Duodenal mucosa (tissue), 2 donors: ENCODE measurements around the gene AGTPBP1.

ENCODE experiments used
- H3K27ac ChIP-seq: one replicate; pipeline ENCODE4 v1.7.0; 2013; ENCODE audit warnings: low read depth, low read length
- H3K27me3 ChIP-seq, 2 donors: one replicate each; pipeline ENCODE4 v1.7.0; 2013; ENCODE audit warnings: low read length in 2 of 2, control low read depth in 1 of 2; ENCODE audit not compliant: insufficient read depth in 2 of 2, control insufficient read depth in 1 of 2
- H3K36me3 ChIP-seq, 2 donors: one replicate each; pipeline ENCODE4 v1.7.0; 2013; ENCODE audit warnings: low read length in 2 of 2, control low read depth in 1 of 2; ENCODE audit not compliant: insufficient read depth in 2 of 2, control insufficient read depth in 1 of 2
- H3K4me1 ChIP-seq, 2 donors: one replicate each; pipeline ENCODE4 v1.7.0; 2013; ENCODE audit warnings: low read length in 2 of 2, control low read depth in 1 of 2; ENCODE audit not compliant: insufficient read depth in 2 of 2, control insufficient read depth in 1 of 2
- H3K4me3 ChIP-seq, 2 donors: one replicate each; pipeline ENCODE4 v1.7.0; 2013; ENCODE audit warnings: low read length in 2 of 2, low read depth in 1 of 2
- H3K9ac ChIP-seq, 2 donors: one replicate each; pipeline ENCODE4 v1.7.0; 2013; ENCODE audit warnings: low read length in 2 of 2, low read depth in 1 of 2
- H3K9me3 ChIP-seq, 2 donors: one replicate each; pipeline ENCODE4 v1.7.0; 2013; ENCODE audit warnings: low read length in 2 of 2, control low read depth in 1 of 2; ENCODE audit not compliant: control insufficient read depth in 1 of 2

The AGTPBP1 gene

DNA sequence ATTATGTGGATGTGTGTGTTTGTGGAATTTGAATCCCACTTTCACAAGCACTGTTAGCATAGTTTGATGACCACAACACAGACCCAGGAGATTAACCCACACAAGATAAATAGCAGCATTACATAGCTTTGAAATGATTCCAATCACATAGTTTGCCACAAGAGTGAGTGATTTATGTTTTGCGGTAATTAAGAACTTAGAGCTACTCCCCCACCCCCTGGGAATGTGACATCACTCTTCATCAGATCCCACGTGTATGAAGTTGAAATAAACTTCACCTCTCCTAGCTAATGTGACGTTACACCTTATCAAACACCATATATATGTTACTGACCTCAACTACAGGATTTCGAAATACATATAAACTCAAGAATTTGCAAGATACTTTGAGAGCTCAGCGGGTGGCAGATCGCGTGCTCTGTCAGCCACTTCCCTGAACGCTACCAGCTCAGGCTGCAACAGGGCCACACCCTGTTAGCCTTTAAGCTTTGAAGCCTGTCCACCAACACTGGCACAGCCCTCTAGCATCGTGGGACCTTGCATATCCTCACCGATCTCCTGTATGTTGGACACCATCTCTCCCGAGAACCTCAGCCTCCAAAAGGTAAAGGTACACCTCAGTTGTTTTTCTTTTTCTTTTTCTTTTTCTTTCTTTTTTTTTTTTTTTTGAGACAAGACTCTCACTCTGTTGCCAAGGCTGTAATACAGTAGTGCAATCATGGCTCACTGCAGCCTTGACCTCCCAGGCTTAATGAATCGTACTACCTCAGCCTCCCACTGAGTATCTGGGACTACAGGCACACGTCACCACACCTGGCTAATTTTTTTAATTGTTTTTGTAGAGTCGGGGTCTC is 1.7 kb upstream of the AGTPBP1 start:
- Histone ChIP-seq H3K27me3 (peaks cover 0 to 7% of the 10 kb centered on the region in 2 donors), H3K4me1 (peaks cover 11 to 15% of the 10 kb centered on the region in 2 donors), H3K27ac (no peak overlapping the region), H3K9me3 (no peaks in the 10 kb centered on the region), H3K4me3 (peak overlapping the region; percentile 1 to 29), H3K9ac (no peak overlapping the region), H3K36me3 (no peaks in the 10 kb centered on the region)

- H3K27me3 ChIP-seq, result peaks cover 0 to 7% of the 10 kb centered on the region in 2 donors
- peak overlapping the region; percentile 68 to 93 for H3K9ac ChIP-seq
- H3K27ac ChIP-seq, result no peak overlapping the region
- no peaks in the 10 kb centered on the region for H3K36me3 ChIP-seq
- peak overlapping the region; percentile 82 to 97 for H3K4me3 ChIP-seq
- peaks cover 11 to 15% of the 10 kb centered on the region in 2 donors for H3K4me1 ChIP-seq
- no peaks in the 10 kb centered on the region for H3K9me3 ChIP-seq
These were observed 813 bp upstream of the AGTPBP1 start for GRCh38 chr9:85742597-85742936.

GRCh38 chr9:85741095-85741874 is 469 bp downstream of the AGTPBP1 start:
- Histone ChIP-seq H3K4me3 (peak overlapping the region; percentile 78 to 94), H3K27me3 (peaks cover 0 to 7% of the 10 kb centered on the region in 2 donors), H3K9ac (peak overlapping the region; percentile 83 to 88), H3K36me3 (no peaks in the 10 kb centered on the region), H3K27ac (peak overlapping the region; percentile 78), H3K4me1 (peaks cover 11 to 15% of the 10 kb centered on the region in 2 donors), H3K9me3 (no peaks in the 10 kb centered on the region)

DNA sequence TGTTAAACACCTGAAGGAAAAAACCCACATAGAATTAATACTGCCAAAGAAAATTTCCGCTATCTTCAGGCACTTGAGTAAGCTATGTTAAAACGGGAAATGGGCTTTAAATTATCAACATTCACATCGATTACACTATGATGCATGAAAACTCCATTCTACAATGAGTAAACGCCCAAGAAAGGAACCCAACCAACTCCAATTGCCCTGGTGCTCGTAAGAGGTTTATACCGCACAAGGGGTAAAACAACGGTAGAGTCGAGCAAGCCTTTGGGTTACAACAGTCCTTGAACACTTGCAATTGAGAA is 1.0 kb downstream of the AGTPBP1 start:
- H3K27me3 ChIP-seq, result peaks cover 0 to 7% of the 10 kb centered on the region in 2 donors
- no peaks in the 10 kb centered on the region for H3K9me3 ChIP-seq
- H3K4me1 ChIP-seq, result peaks cover 11 to 15% of the 10 kb centered on the region in 2 donors
- H3K9ac ChIP-seq, result peak overlapping the region; percentile 83 to 88
- peak overlapping the region; percentile 78 for H3K27ac ChIP-seq
- peak overlapping the region; percentile 78 to 94 for H3K4me3 ChIP-seq
- H3K36me3 ChIP-seq, result no peaks in the 10 kb centered on the region

DNA sequence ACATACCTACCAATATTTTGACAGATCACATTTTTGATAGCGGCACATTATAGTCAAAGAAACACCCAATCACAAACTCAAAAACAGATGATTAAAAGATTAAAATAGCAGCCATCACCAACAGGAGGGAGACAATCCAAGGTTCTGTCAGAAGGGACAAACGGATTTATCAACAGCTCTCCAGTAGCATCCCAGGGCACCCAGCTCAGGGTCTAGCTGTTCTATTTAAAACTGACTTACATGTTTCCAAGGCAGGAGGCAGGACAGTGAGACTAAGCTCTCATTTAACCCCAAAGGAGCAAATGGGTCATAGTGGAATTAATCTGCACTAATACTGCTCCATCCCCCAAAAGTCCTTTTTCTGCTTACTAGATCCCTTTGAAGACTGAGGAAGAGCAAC is 3.2 kb downstream of the AGTPBP1 start:
- Histone ChIP-seq H3K27me3 (no peaks in the 10 kb centered on the region), H3K9me3 (no peaks in the 10 kb centered on the region), H3K36me3 (no peaks in the 10 kb centered on the region), H3K9ac (no peak overlapping the region), H3K4me3 (no peak overlapping the region), H3K27ac (no peak overlapping the region), H3K4me1 (peaks cover 11 to 13% of the 10 kb centered on the region in 2 donors)

DNA sequence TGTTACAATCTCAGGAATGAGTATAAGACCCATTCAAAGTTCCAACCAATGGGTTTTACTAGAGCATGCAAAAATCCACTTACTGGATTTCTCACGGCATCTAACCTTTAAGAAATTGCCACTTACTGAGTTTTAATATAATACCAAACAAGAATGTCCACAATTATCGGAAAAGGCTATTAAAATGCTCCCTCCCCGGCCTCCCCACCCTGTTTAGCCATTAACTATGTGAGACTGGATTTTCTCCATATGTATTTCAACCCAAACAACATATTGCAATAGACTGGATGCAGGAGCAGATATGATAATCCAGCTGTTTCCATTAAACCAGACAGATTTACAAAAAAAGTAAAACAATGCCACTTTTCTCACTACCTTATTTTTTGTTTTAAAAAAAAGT is 4.1 kb downstream of the AGTPBP1 start:
- Histone ChIP-seq H3K27me3 (no peaks in the 10 kb centered on the region), H3K4me3 (no peak overlapping the region), H3K4me1 (peaks cover 5% of the 10 kb centered on the region in 2 donors), H3K9me3 (no peaks in the 10 kb centered on the region), H3K36me3 (no peaks in the 10 kb centered on the region), H3K27ac (no peak overlapping the region), H3K9ac (no peak overlapping the region)

- H3K4me1 ChIP-seq, result peaks cover 0 to 5% of the 10 kb centered on the region in 2 donors
- no peak overlapping the region for H3K9ac ChIP-seq
- H3K27me3 ChIP-seq, result no peaks in the 10 kb centered on the region
- no peaks in the 10 kb centered on the region for H3K9me3 ChIP-seq
- no peak overlapping the region for H3K27ac ChIP-seq
- no peak overlapping the region for H3K4me3 ChIP-seq
- H3K36me3 ChIP-seq, result no peaks in the 10 kb centered on the region
These were observed 10.7 kb downstream of the AGTPBP1 start for GRCh38 chr9:85730916-85731630.

DNA sequence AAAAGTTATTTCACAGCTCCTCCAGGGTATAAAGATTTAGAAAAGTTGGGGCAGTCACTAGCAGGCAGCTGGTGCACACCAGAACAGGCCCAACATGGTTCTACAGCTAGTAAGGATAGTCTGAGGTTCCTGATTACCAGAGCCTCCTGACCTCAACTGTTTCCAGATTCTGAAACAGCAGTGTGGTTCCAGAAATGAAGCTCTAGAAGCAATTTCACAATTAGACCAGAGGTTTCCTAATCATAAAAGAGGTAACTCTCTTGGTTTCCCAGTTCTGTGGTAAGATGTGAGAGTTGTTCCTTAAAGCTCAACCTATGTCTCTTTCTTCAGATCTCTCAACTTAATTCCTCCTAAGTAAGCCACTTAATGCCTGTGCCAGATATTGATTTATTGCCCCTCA is 11.9 kb downstream of the AGTPBP1 start:
- Histone ChIP-seq H3K27ac (no peak overlapping the region), H3K9me3 (no peaks in the 10 kb centered on the region), H3K27me3 (no peaks in the 10 kb centered on the region), H3K9ac (no peak overlapping the region), H3K4me3 (no peak overlapping the region), H3K36me3 (no peaks in the 10 kb centered on the region), H3K4me1 (peaks cover 0 to 5% of the 10 kb centered on the region in 2 donors)

GRCh38 chr9:85727500-85727899 is 14.3 kb downstream of the AGTPBP1 start:
- Histone ChIP-seq H3K27me3 (no peaks in the 10 kb centered on the region), H3K9ac (no peak overlapping the region), H3K4me3 (no peak overlapping the region), H3K4me1 (peaks cover 0 to 5% of the 10 kb centered on the region in 2 donors), H3K9me3 (no peaks in the 10 kb centered on the region), H3K36me3 (no peaks in the 10 kb centered on the region), H3K27ac (no peak overlapping the region)

DNA sequence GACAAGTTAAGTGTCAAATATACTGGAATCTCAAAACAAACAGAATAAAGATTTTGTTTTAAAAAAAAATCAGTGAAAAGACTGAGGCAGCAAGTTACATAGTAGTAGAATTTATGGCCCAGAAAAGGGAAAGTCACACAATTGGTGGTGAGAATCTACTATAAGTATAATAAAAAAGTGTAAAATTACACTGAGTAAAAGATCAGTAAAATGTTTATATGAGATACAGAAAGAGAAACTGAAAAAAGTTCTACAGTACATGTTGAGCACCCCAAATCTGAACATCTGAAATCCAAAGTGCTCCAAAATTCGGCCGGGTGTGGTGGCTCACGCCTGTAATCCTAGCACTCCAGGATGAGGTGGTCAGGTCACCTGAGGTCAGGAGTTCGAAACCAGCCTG is 15.0 kb downstream of the AGTPBP1 start:
- H3K27ac ChIP-seq, result no peak overlapping the region
- no peak overlapping the region for H3K9ac ChIP-seq
- peaks cover 0 to 5% of the 10 kb centered on the region in 2 donors for H3K4me1 ChIP-seq
- no peaks in the 10 kb centered on the region for H3K9me3 ChIP-seq
- no peak overlapping the region for H3K4me3 ChIP-seq
- H3K36me3 ChIP-seq, result no peaks in the 10 kb centered on the region
- no peaks in the 10 kb centered on the region for H3K27me3 ChIP-seq
